GM18951 (cell line): ENCODE data around the gene ATM.
"Not testable (repeated sequence)": the region's sequence is repeated elsewhere in the genome, so short reads cannot be mapped to it uniquely, and the experiment has no call there.

Source experiments
- POLR2A ChIP-seq: IDR thresholded peaks from 4 replicates; pipeline ENCODE4 v1.6.1; 2011; ENCODE audit warnings: mild to moderate bottlenecking; ENCODE audit not compliant: insufficient read length, insufficient read depth; ENCODE audit errors: extremely low read depth
- in situ Hi-C: fragments of 300-500 bp; cut with MboI; formaldehyde crosslinking; loops from one replicate; pipeline ENCODE4 v1.12.0; 2022; ENCODE audit warnings: low sequenced_read_pairs, mixed read lengths, inconsistent platforms; ENCODE audit not compliant: unreplicated experiment

ATM gene

DNA sequence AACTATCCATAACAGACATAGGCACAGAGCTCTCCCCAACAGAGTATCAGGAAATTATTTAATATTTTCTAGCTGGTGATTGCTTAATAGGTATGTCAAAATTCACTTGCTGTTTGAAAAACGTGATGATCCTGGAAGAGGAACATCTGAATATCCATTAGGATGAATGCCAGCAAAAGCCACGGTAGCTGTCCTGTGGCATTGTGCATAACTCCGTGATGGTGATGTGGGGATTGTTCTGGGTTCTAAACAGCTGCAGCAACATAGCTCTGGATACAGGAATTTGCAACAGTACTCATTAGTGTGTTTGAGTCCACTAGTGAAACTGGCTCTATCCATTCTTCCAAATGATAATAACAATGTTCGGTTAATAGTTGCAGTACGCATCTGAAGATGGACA, 165.7 kb downstream of the ATM start:
- in situ Hi-C loops, result no loop called here
- no peak for TF ChIP-seq POLR2A

DNA sequence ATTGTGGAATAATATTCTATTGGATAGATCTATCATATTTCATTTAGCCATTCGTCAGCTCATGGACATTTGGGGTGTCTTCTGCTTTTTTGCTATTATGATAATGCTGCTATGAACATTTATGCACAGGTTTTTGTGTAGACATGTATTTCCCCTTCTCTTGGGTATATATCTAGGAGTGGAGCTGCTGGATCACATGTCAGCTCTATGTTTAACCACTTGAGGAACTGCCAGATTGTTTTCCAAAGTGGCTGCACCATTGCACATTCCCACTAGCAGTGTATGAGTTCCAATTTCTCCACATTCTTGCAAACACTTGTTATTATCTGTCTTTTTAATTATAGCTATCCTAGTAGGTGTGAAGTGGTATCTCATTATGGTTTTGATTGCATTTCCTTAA, 169.5 kb downstream of the ATM start:
- TF ChIP-seq POLR2A, result no peak
- in situ Hi-C loops, result no loop called here

DNA sequence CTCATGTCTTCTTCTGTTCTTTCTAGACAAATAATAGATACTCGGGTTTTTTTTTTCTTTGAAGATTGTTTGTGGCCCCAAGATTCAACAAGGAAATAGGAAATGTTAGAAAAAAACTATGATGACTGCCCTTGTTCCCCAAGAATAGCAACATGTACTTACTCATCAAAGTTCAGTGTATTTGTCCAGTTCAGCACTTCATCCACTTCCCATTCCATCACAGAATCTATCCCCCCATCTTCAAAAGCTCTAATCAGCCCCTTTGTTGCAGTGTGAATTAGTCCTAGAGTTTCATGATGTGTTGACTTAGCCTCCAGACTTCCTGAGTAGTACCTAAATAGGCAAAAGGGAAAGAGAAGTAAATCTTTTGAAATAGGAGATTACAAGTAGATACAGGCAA, 170.2 kb downstream of the ATM start:
- in situ Hi-C loops, result no loop called here
- TF ChIP-seq POLR2A, result no peak

DNA sequence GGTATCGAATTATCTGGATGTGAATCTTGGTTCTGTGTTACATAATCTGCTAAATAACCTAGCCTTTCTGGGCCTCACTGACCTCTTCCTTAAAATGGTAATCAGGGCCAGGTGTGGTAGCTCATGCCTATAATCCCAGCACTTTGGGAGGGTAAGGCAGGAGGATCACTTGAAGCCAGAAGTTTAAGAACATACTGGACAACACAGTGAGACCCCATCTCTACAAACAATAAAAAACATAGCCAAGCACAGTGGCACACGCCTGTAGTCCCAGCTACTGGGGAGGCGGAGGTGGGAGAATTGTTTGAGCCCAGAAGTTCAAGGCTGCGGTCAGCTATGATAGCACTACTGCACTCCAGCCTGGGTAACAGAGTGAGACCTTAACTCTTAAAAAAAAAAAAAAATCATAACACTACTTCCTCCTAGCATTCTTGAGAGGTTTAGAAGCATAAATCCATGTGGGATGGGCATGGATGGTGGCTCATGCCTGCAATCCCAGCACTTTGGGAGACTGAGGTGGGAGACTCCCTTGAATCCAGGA, 171.9 kb downstream of the ATM start:
- no peak for TF ChIP-seq POLR2A
- in situ Hi-C loops, result no loop called here

DNA sequence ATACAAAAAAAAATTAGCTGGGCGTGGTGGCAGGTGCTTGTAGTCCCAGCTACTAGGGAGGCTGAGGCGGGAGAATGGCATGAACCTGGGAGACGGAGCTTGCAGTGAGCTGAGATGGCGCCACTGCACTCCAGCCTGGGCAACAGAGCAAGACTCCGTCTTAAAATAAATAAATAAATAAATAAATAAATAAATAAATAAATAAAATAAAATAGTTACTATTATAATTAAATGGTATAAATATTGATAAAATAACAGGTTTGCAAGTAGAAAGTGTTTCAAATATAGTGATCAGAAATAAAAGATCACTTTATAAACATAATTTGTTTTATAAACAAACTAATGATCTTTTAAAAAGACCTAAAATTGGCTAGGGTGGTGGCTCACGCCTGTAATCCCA, 173.8 kb downstream of the ATM start:
- in situ Hi-C loops, result not testable (repeated sequence)

DNA sequence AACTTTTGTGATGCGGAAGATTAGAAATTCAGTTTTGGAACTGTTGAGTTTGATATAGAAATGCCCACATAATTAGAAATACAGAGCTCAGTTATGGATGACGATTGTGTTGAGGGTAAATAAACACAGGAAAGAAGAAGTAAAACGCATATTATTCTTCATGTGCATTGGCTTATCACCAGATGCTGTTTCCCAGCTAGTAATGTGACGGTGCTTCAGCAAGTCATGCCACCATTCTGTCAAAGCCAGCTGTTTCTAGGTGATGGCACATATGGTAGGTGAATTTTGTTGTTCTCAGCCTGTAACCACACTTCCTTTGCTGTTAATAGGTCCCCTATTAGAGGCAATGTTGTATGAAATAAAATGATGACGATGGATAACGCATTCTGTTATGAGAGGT, 175.6 kb downstream of the ATM start:
- no peak for TF ChIP-seq POLR2A
- in situ Hi-C loops, result no loop called here

DNA sequence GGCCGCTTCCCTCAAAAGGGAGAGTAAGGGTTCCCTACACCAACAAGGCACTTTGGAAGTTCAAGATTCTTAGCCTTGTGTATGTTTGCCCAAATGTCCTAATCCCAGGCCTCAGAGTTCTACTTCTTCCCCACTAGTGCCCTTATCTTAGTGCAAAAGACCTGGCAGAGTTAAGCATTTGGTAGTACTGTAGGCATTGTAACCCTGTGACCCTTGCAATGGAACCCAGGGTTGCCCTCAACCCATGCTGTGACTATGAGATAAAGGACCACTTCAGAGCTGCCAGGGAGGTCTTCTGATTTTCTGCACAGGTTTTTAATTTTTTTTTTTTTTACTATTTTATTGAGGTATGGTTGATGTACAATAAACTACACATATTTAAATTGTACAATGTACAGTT, 179.4 kb downstream of the ATM start:
- no peak for TF ChIP-seq POLR2A
- in situ Hi-C loops, result loop anchor here (25.0 kb wide), 1 partner anchor 235 kb away; no protein-coding TSS in a partner anchor

DNA sequence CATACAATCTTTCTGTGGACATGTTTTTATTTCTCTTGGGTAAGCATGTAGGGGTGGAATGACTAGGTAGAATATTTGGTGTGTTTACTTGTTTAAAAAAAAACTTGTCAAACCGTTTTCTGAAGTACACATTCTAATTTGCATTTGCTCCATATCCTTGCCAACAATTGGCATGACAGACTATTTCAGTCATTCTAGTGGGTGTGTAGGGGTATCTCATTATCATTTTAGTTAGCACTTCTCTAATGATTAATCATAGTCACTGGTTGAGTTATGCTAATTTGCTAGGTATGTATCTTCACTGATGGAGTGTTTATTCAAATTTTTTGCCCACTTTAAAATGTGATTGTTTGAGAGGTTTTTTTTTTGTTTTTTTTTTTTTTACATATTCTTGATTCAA, 180.2 kb downstream of the ATM start:
- TF ChIP-seq POLR2A, result no peak
- in situ Hi-C loops, result loop anchor here (25.0 kb wide), 1 partner anchor 234 kb away; no protein-coding TSS in a partner anchor

DNA sequence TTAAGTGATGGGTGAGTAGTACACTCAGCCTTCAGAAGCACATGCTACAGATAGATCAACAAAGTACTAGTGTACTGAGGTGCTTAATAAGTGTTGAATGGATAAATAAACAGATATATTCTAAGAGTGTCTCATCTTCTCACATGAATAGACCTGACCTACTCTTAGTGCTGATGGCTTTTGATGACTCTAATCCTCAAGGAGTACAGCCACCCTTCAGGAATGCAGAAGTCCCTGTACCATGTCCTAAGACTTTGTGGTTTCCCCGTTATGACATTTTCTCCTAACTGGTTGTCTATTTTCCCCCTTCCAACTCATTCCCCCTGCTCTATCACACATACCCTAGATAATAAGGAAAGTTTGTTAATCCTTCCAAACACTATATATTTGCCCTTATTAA, 182.8 kb downstream of the ATM start:
- in situ Hi-C loops, result loop anchor here (25.0 kb wide), 1 partner anchor 232 kb away; no protein-coding TSS in a partner anchor
- no peak for TF ChIP-seq POLR2A

DNA sequence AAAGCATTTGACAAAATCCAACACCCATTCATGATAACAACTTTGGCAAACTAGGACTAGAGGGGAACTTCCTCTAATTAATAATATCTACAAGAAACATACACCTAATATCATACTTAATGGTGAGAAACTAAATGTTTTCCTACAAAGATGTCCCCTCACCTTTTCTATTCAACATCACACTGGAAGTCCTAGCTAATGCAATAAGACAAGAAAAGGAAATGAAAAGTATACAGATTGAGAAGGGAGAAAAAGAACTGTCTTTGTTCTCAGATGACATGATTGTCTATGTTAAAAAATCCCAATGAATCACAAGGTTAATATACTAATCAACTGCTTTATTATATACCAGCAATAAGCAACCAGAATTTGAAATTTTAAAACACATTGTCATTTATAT, 192.1 kb downstream of the ATM start:
- in situ Hi-C loops, result loop anchor here (25.0 kb wide), 1 partner anchor 222 kb away; no protein-coding TSS in a partner anchor
- TF ChIP-seq POLR2A, result no peak

DNA sequence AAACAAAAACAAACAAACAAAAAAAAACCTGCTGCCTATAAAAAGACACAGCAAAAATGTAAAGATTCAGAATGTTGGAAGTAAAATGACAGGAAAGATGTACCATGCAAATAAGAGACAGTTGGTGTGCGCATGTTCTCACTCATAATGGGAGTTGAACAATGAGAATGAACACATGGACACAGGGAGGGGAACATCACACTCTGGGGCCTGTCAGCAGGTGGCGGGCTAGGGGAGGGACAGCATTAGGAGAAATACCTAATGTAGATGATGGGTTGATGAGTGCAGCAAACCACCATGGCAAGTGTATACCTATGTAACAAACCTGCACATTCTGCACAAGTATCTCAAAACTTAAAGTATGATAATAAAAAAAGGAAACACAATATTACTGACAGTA, 194.7 kb downstream of the ATM start:
- in situ Hi-C loops, result loop anchor here (25.0 kb wide), 1 partner anchor 220 kb away; no protein-coding TSS in a partner anchor
